ENCODE measurements around the gene UBTD1. TPM values are rescaled to one million over a fixed set of nuclear protein-coding genes. Genes with fewer than 3 reads are reported as not detected.
"Not testable (repeated sequence)": the region's sequence is repeated elsewhere in the genome, so short reads cannot be mapped to it uniquely, and the experiment has no call there.

Gene UBTD1
- polyA plus RNA-seq, 1 donor from 2014 or later, result 3.3 TPM

DNA sequence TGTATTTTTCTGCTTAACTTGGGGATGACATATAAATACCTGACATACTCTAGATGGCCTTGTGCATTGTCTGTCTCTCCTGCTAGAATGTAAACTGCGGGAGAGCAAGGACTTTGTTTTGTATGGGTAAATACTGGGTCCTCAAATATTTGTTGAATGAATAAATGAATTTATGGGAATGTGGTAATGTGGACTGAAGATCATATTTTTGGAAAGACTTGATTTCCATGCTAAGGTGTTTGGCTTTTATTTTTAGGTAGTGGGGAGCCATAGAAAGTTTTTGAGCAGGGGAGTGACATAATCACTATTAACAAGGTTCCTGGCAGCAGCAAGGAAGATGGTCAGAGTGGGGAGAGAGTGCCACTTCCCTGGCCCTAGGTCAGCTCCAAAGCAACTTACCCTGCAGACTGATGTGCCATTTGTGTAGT, 27.0 kb downstream of the UBTD1 start:
- Histone ChIP-seq H3K27ac (ENCODE audit: low read length) (no peak overlapping the region), H3K79me2 (replicated peaks; ENCODE audit: insufficient read depth, low read length) (no peaks in the 10 kb centered on the region), H3F3A (ENCODE audit: insufficient read depth, low read length, poor library complexity, severe bottlenecking) (no peaks in the 10 kb centered on the region), H3K4me2 (ENCODE audit: low read length) (no peak overlapping the region), H3K4me3 (ENCODE audit: low read length) (no peak overlapping the region), H3K27me3 (ENCODE audit: insufficient read depth, low read depth, low read length) (no peaks in the 10 kb centered on the region), H3K36me3 (ENCODE audit: insufficient read depth, low read length) (no peaks in the 10 kb centered on the region), H4K20me1 (ENCODE audit: insufficient read depth) (no peaks in the 10 kb centered on the region), H3K9me3 (ENCODE audit: low read length) (no peaks in the 10 kb centered on the region), H3K9me2 (ENCODE audit: insufficient read depth, low read length) (no peaks in the 10 kb centered on the region), H2AFZ (ENCODE audit: low read depth, low read length) (no peak overlapping the region), H3K9ac (ENCODE audit: low read length) (no peak overlapping the region)
- no peak for TF ChIP-seq RAD21 (conservative IDR thresholded peaks at IDR 0.05)
- no peak for TF ChIP-seq POLR2AphosphoS5 (IDR thresholded peaks at IDR 0.05)
- TF ChIP-seq MXI1 (conservative IDR thresholded peaks at IDR 0.05; ENCODE audit: poor library complexity, severe bottlenecking), result no peak
- TF ChIP-seq, protein P1, sequence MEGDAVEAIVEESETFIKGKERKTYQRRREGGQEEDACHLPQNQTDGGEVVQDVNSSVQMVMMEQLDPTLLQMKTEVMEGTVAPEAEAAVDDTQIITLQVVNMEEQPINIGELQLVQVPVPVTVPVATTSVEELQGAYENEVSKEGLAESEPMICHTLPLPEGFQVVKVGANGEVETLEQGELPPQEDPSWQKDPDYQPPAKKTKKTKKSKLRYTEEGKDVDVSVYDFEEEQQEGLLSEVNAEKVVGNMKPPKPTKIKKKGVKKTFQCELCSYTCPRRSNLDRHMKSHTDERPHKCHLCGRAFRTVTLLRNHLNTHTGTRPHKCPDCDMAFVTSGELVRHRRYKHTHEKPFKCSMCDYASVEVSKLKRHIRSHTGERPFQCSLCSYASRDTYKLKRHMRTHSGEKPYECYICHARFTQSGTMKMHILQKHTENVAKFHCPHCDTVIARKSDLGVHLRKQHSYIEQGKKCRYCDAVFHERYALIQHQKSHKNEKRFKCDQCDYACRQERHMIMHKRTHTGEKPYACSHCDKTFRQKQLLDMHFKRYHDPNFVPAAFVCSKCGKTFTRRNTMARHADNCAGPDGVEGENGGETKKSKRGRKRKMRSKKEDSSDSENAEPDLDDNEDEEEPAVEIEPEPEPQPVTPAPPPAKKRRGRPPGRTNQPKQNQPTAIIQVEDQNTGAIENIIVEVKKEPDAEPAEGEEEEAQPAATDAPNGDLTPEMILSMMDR (IDR thresholded peaks at IDR 0.05; ENCODE audit: poor library complexity, severe bottlenecking), result no peak
- TF ChIP-seq EP300 (conservative IDR thresholded peaks at IDR 0.05; ENCODE audit: poor library complexity, severe bottlenecking), result no peak
- TF ChIP-seq EZH2 (IDR thresholded peaks at IDR 0.05; ENCODE audit: borderline replicate concordance, insufficient read depth, low read length, poor library complexity, severe bottlenecking), result no peak
- no peak for TF ChIP-seq SMC3 (conservative IDR thresholded peaks at IDR 0.05; ENCODE audit: poor library complexity)
- TF ChIP-seq, protein P2, sequence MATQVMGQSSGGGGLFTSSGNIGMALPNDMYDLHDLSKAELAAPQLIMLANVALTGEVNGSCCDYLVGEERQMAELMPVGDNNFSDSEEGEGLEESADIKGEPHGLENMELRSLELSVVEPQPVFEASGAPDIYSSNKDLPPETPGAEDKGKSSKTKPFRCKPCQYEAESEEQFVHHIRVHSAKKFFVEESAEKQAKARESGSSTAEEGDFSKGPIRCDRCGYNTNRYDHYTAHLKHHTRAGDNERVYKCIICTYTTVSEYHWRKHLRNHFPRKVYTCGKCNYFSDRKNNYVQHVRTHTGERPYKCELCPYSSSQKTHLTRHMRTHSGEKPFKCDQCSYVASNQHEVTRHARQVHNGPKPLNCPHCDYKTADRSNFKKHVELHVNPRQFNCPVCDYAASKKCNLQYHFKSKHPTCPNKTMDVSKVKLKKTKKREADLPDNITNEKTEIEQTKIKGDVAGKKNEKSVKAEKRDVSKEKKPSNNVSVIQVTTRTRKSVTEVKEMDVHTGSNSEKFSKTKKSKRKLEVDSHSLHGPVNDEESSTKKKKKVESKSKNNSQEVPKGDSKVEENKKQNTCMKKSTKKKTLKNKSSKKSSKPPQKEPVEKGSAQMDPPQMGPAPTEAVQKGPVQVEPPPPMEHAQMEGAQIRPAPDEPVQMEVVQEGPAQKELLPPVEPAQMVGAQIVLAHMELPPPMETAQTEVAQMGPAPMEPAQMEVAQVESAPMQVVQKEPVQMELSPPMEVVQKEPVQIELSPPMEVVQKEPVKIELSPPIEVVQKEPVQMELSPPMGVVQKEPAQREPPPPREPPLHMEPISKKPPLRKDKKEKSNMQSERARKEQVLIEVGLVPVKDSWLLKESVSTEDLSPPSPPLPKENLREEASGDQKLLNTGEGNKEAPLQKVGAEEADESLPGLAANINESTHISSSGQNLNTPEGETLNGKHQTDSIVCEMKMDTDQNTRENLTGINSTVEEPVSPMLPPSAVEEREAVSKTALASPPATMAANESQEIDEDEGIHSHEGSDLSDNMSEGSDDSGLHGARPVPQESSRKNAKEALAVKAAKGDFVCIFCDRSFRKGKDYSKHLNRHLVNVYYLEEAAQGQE (IDR thresholded peaks at IDR 0.05; ENCODE audit: borderline replicate concordance), result no peak
- no peak for TF ChIP-seq TAF1 (IDR thresholded peaks at IDR 0.05; ENCODE audit: low read depth)

DNA sequence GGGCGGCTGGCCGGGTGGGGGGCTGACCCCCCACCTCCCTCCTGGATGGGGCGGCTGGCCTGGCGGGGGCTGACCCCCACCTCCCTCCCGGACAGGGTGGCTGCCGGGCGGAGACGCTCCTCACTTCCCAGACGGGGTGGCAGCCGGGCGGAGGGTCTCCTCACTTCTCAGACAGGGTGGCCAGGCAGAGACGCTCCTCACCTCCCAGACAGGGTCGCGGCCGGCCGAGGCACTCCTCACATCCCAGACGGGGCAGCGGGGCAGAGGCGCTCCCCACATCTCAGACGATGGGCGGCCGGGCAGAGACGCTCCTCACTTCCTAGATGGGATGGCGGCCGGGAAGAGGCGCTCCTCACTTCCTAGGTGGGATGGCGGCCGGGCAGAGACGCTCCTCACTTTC, 30.2 kb downstream of the UBTD1 start:
- H3K9me2 ChIP-seq (ENCODE audit: insufficient read depth, low read length), result not testable (repeated sequence)

More for the DNA sequence above, 30.2 kb downstream of the UBTD1 start:
- not testable (repeated sequence) for H3K27ac ChIP-seq (ENCODE audit: low read length); H3K9ac ChIP-seq (ENCODE audit: low read length); H4K20me1 ChIP-seq (ENCODE audit: insufficient read depth); H3F3A ChIP-seq (ENCODE audit: insufficient read depth, low read length, poor library complexity, severe bottlenecking); H3K27me3 ChIP-seq (ENCODE audit: insufficient read depth, low read depth, low read length); H3K36me3 ChIP-seq (ENCODE audit: insufficient read depth, low read length); H3K79me2 ChIP-seq (replicated peaks; ENCODE audit: insufficient read depth, low read length); H3K4me3 ChIP-seq (ENCODE audit: low read length); H3K4me2 ChIP-seq (ENCODE audit: low read length); H2AFZ ChIP-seq (ENCODE audit: low read depth, low read length); H3K9me3 ChIP-seq (ENCODE audit: low read length)

All from neural cell (in vitro differentiated cells).